Fibroblast of lung (primary cell): ENCODE data around the gene TC2N. TPM values are rescaled to one million over a fixed set of nuclear protein-coding genes. Genes with fewer than 3 reads are reported as not detected.

Source experiments
- DNase-seq, 2 donors: peaks; one replicate each; pipeline versions ENCODE4 v3.0.0 to v3.0.0-alpha.2; 2010; ENCODE audit warnings: low read depth in 2 of 2
- H2AFZ ChIP-seq: 2 replicates; pipeline ENCODE4 v1.5.1; 2012; ENCODE audit warnings: low read length, control low read depth, inconsistent platforms
- H3K27ac ChIP-seq: 2 replicates; pipeline ENCODE4 v1.5.1; 2011; ENCODE audit warnings: low read length, control low read depth; ENCODE audit not compliant: insufficient read depth
- H3K27me3 ChIP-seq: 2 replicates; pipeline ENCODE4 v1.5.1; 2011; ENCODE audit warnings: mild to moderate bottlenecking, low read length; ENCODE audit not compliant: control insufficient read depth, insufficient read depth
- H3K36me3 ChIP-seq: 2 replicates; pipeline ENCODE4 v1.5.1; 2011; ENCODE audit warnings: low read length; ENCODE audit not compliant: control insufficient read depth, insufficient read depth
- H3K4me1 ChIP-seq: 2 replicates; pipeline ENCODE4 v1.5.1; 2011; ENCODE audit warnings: low read length; ENCODE audit not compliant: control insufficient read depth, insufficient read depth; ENCODE audit errors: extremely low read depth
- H3K4me2 ChIP-seq: 2 replicates; pipeline ENCODE4 v1.5.1; 2011; ENCODE audit warnings: low read length, control low read depth; ENCODE audit not compliant: insufficient read depth; ENCODE audit errors: extremely low read depth
- H3K4me3 ChIP-seq, 4 experiments: fragments of 200-600 bp in 1 of 4; sonication (generic) in 1 of 4; replicated peaks in 1 of 4; 2 replicates each; pipeline ENCODE4 v1.5.1; 2011 to 2016; ENCODE audit warnings: low read length in 4 of 4, low read depth in 3 of 4, mild to moderate bottlenecking in 3 of 4, control low read depth in 2 of 4, inconsistent platforms in 1 of 4, mixed read lengths in 1 of 4; ENCODE audit not compliant: insufficient read depth in 1 of 4; ENCODE audit errors: control extremely low read depth in 1 of 4
- H3K79me2 ChIP-seq: 2 replicates; pipeline ENCODE4 v1.5.1; 2012; ENCODE audit warnings: mild to moderate bottlenecking, low read length, inconsistent platforms; ENCODE audit not compliant: control insufficient read depth, insufficient read depth
- H3K9ac ChIP-seq: 2 replicates; pipeline ENCODE4 v1.5.1; 2011; ENCODE audit warnings: mild to moderate bottlenecking, low read length, control low read depth; ENCODE audit not compliant: insufficient read depth
- H3K9me3 ChIP-seq: 2 replicates; pipeline ENCODE4 v1.5.1; 2012; ENCODE audit warnings: low read depth, low read length; ENCODE audit not compliant: control insufficient read depth, insufficient read depth
- H4K20me1 ChIP-seq: 2 replicates; pipeline ENCODE4 v1.5.1; 2011; ENCODE audit warnings: low read length; ENCODE audit not compliant: control insufficient read depth, insufficient read depth; ENCODE audit errors: extremely low read depth
- CTCF ChIP-seq, 2 donors: IDR thresholded peaks in 1 of 2; conservative IDR thresholded peaks in 1 of 2; 1 replicate in 1 of 2; 2 replicates in 1 of 2; pipeline ENCODE4 v1.5.1; 2011 to 2012; ENCODE audit warnings: low read length in 2 of 2, control low read depth in 1 of 2, inconsistent platforms in 1 of 2, low read depth in 1 of 2, mild to moderate bottlenecking in 1 of 2
- EZH2 ChIP-seq: IDR thresholded peaks from 2 replicates; pipeline ENCODE4 v1.5.1; 2012; ENCODE audit warnings: low read length, control low read depth, mild to moderate bottlenecking; ENCODE audit errors: missing control alignments
- polyA plus RNA-seq, 2 donors: library from polyadenylated mRNA; depleted of rRNA in 1 of 2; stranded (reverse) in 1 of 2; unstranded in 1 of 2; fragments of >200 nt; gene quantifications; 2 replicates each; pipeline ENCODE4 v1.2.1, GENCODE V29; 2011 to 2012; ENCODE audit warnings: missing spikeins in 1 of 2
- total RNA-seq: library from RNA; depleted of rRNA; stranded (reverse); fragments of >200 nt; gene quantifications from 2 replicates; pipeline ENCODE4 v1.2.1, GENCODE V29; 2014

Gene TC2N
- total and polyA plus RNA-seq, 2 donors (not counting 1 experiment from before 2014, with no cell fraction given) = 0.19 to 0.83 TPM

DNA sequence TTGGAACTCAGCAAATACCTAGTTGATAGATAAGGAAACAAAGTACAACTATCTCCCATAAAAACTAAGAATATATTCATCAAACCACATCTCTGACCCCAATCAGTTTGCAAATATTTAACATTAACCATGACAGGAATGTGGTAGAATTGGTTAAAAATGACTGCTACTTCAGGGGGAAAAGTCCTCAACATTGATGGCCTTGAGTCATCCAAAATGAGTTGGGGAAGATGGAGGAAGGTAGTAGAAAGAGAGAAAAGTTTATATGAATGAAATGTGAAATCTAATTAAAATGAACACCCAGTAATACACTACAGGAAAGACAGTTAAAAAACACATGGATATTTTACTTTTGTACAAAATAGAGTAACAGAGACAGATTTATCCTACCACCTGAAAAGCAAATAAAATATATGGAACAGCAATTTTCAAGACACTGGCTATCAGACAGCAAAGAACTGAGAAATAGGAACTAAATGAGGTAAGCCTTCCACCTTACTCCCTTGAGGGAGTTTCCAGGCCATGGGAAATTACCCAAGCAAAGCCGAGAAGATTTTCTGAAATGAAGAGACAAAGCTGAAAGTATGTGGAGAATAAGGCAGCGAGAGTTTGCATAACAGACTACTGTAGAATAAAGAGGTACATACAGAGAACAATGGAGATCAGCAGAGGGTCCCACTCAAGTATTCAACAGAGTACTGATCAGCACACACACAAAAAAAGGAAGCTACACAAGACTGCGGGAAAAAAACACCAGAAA is 49.6 kb downstream of the TC2N start:
- TF ChIP-seq EZH2 (no peak), CTCF (conservative IDR thresholded peaks at IDR 0.05 in 1 of 2, IDR thresholded peaks at IDR 0.05 in 1 of 2; ENCODE audit: low read depth in 1 of 2, low read length in 2 of 2) (no peak)
- H3K4me3 ChIP-seq = no peak overlapping the region
- no peaks in the 10 kb centered on the region for H3K27me3 ChIP-seq
- no peak overlapping the region for H3K4me2 ChIP-seq
- H4K20me1 ChIP-seq = no peaks in the 10 kb centered on the region
- no peak for DNase-seq
- no peak overlapping the region for H2AFZ ChIP-seq
- H3K9me3 ChIP-seq = no peaks in the 10 kb centered on the region
- no peak overlapping the region for H3K9ac ChIP-seq
- H3K4me1 ChIP-seq = no peaks in the 10 kb centered on the region
- H3K27ac ChIP-seq = no peak overlapping the region
- H3K79me2 ChIP-seq = no peaks in the 10 kb centered on the region
- H3K36me3 ChIP-seq = no peaks in the 10 kb centered on the region

- H2AFZ ChIP-seq = no peak overlapping the region
- H3K27me3 ChIP-seq = no peaks in the 10 kb centered on the region
- H3K4me2 ChIP-seq = no peak overlapping the region
- H3K36me3 ChIP-seq = no peaks in the 10 kb centered on the region
- no peak for DNase-seq
- no peak for TF ChIP-seq CTCF (conservative IDR thresholded peaks at IDR 0.05 in 1 of 2, IDR thresholded peaks at IDR 0.05 in 1 of 2; ENCODE audit: low read depth in 1 of 2, low read length in 2 of 2)
- TF ChIP-seq EZH2 = no peak
- H3K9me3 ChIP-seq = no peaks in the 10 kb centered on the region
- H3K79me2 ChIP-seq = no peaks in the 10 kb centered on the region
- H3K27ac ChIP-seq = no peak overlapping the region
- H3K4me3 ChIP-seq = no peak overlapping the region
- H4K20me1 ChIP-seq = no peaks in the 10 kb centered on the region
- no peaks in the 10 kb centered on the region for H3K4me1 ChIP-seq
- H3K9ac ChIP-seq = no peak overlapping the region
Measured at GRCh38 chr14:91814317-91814716, 53.0 kb downstream of the TC2N start.

DNA sequence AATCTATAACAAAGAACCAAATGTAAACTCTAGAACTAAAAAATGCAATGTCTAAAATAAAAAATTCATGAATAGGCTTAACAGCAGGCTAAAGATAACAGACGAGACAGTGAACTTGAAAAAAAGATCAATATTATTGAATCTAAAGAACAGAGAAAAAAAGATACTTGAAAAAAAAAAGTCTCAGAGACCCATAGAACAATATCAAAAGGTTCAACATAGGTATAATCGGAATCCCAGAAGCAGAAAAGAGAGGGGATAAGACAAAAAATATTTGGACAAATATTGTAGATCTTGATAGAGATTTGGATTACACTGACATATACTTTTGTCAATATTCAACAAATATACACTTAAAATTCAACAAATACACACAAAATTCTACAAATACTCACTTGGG is 56.6 kb downstream of the TC2N start:
- Histone ChIP-seq H3K79me2 (no peaks in the 10 kb centered on the region), H2AFZ (no peak overlapping the region), H3K27ac (no peak overlapping the region), H3K4me3 (no peak overlapping the region), H4K20me1 (no peaks in the 10 kb centered on the region), H3K4me2 (no peak overlapping the region), H3K4me1 (no peaks in the 10 kb centered on the region), H3K9ac (no peak overlapping the region), H3K9me3 (no peaks in the 10 kb centered on the region), H3K36me3 (no peaks in the 10 kb centered on the region), H3K27me3 (no peaks in the 10 kb centered on the region)
- no peak for DNase-seq
- TF ChIP-seq CTCF (conservative IDR thresholded peaks at IDR 0.05 in 1 of 2, IDR thresholded peaks at IDR 0.05 in 1 of 2; ENCODE audit: low read depth in 1 of 2, low read length in 2 of 2) = no peak
- no peak for TF ChIP-seq EZH2
